ENCODE data around the gene SMG6.

DNA sequence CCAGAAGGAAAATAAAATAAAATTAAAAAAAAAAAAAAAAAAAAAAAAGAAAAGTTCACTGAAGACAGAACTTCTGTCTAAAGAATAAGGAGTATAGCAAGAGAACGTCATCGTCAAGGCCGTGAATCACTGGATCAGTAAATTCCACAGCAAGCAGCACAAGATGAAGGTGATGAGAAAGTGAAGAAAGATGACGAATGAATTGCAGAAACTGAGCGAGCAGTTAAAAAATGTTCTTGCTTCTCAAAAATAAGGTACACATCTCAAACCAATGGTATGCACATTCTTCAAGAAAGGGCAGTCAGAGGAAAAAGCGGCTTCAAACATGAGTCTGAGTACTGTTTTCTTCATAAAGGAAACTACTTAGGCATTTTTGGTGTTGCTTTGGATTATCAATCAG is 104.7 kb downstream of the SMG6 start:
- TF ChIP-seq, protein P1, sequence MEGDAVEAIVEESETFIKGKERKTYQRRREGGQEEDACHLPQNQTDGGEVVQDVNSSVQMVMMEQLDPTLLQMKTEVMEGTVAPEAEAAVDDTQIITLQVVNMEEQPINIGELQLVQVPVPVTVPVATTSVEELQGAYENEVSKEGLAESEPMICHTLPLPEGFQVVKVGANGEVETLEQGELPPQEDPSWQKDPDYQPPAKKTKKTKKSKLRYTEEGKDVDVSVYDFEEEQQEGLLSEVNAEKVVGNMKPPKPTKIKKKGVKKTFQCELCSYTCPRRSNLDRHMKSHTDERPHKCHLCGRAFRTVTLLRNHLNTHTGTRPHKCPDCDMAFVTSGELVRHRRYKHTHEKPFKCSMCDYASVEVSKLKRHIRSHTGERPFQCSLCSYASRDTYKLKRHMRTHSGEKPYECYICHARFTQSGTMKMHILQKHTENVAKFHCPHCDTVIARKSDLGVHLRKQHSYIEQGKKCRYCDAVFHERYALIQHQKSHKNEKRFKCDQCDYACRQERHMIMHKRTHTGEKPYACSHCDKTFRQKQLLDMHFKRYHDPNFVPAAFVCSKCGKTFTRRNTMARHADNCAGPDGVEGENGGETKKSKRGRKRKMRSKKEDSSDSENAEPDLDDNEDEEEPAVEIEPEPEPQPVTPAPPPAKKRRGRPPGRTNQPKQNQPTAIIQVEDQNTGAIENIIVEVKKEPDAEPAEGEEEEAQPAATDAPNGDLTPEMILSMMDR (IDR thresholded peaks at IDR 0.05) = no peak
- no peak for TF ChIP-seq POLR2A (IDR thresholded peaks at IDR 0.05)
